Muscle of leg (tissue), 11 donors: ENCODE measurements around the gene CDH13. TPM values are rescaled to one million over a fixed set of nuclear protein-coding genes. Genes with fewer than 3 reads are reported as not detected.

Experiments
- DNase-seq: peaks from one replicate; pipeline ENCODE4 v3.0.0; 2013
- H3K27ac ChIP-seq: one replicate; pipeline ENCODE4 v1.5.1; 2013; ENCODE audit warnings: mild to moderate bottlenecking, low read length, control low read depth
- H3K27me3 ChIP-seq: one replicate; pipeline ENCODE4 v1.6.1; 2013; ENCODE audit warnings: low read length; ENCODE audit not compliant: control insufficient read depth, insufficient read depth
- H3K36me3 ChIP-seq: one replicate; pipeline ENCODE4 v1.6.1; 2013; ENCODE audit warnings: low read length; ENCODE audit not compliant: control insufficient read depth, insufficient read depth
- H3K4me1 ChIP-seq: one replicate; pipeline ENCODE4 v1.6.1; 2013; ENCODE audit warnings: low read length; ENCODE audit not compliant: control insufficient read depth, insufficient read depth
- H3K4me3 ChIP-seq: one replicate; pipeline ENCODE4 v1.5.1; 2013; ENCODE audit warnings: low read length, control low read depth
- H3K9me3 ChIP-seq: replicated peaks from 2 replicates; pipeline ENCODE4 v1.6.1; 2013; ENCODE audit warnings: low read depth, low read length; ENCODE audit not compliant: control insufficient read depth
- WGBS: methylation state at CpG from one replicate; pipeline ENCODE4 v1.1.5; 2013; ENCODE audit warnings: missing lambda C conversion rate; ENCODE audit not compliant: insufficient coverage; 5-methylcytosine and 5-hydroxymethylcytosine counted together
- polyA plus RNA-seq, 8 donors: library from polyadenylated mRNA; unstranded; fragments of 120-200 nt; gene quantifications; one replicate each; pipeline versions ENCODE4 v1.2.1 to v1.2.3, GENCODE V29; 2013; ENCODE audit warnings: inconsistent platforms in 1 of 8, low replicate concordance in 1 of 8; ENCODE audit not compliant: insufficient read length in 8 of 8, insufficient read depth in 1 of 8
- total RNA-seq: library from RNA; stranded (reverse); fragments of 120-200 nt; gene quantifications from one replicate; pipeline ENCODE4 v1.2.4, GENCODE V29; 2013

CDH13 gene
- total and polyA plus RNA-seq, 9 donors: 30.5 to 55.7 (median 47.9) TPM

DNA sequence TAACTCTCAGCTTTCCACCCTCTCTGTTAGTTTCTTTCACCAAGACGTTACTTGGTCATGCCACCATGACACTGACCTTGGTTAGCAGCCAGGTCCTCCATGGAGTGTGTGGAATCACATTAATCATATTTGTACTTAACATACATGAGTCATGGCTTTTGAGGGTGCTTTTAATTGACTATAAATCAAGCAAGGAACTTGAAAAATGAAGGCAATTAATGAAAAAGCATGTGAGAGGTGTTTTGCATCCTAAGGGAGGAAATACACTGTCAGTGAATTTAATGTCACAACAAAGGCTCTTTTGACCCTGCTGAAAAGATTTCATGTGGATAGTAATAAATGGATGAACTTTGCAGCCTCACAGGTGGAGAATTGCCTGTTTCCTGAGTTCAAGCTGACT lies 240.7 kb downstream of the CDH13 start:
- no peaks in the 10 kb centered on the region for H3K4me1 ChIP-seq
- no peak for DNase-seq
- H3K27me3 ChIP-seq: no peaks in the 10 kb centered on the region
- no CpG with 5 or more reads among the region's 1 CpG for WGBS
- no peak overlapping the region for H3K4me3 ChIP-seq
- peaks cover 17% of the 10 kb centered on the region for H3K9me3 ChIP-seq
- no peaks in the 10 kb centered on the region for H3K36me3 ChIP-seq
- H3K27ac ChIP-seq: no peak overlapping the region

DNA sequence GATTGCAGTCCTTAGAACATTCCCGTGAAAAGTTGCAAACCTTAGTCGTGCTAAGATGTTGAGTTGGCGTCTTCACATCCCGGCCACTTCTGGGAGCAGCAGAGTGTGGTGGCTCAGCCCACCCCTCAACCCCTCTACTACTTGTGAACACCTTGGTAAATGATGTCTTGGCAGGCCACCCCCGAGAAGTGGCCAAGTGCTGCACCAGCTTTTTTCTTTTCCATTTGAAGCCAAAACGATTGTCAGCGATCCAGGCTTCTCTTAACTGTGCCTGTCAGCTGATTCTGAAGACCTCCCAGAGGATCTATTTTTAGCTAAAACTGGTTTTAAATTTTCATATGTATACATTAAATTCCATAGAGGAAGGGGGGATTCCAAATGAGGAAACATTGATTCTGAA lies 247.5 kb downstream of the CDH13 start:
- no peak for DNase-seq
- H3K36me3 ChIP-seq: no peaks in the 10 kb centered on the region
- peaks cover 3% of the 10 kb centered on the region for H3K4me1 ChIP-seq
- peaks cover 8% of the 10 kb centered on the region for H3K9me3 ChIP-seq
- WGBS: 0% methylated on average over 1 of the region's 7 CpGs
- H3K27me3 ChIP-seq: no peaks in the 10 kb centered on the region
- no peak overlapping the region for H3K4me3 ChIP-seq
- no peak overlapping the region for H3K27ac ChIP-seq

DNA sequence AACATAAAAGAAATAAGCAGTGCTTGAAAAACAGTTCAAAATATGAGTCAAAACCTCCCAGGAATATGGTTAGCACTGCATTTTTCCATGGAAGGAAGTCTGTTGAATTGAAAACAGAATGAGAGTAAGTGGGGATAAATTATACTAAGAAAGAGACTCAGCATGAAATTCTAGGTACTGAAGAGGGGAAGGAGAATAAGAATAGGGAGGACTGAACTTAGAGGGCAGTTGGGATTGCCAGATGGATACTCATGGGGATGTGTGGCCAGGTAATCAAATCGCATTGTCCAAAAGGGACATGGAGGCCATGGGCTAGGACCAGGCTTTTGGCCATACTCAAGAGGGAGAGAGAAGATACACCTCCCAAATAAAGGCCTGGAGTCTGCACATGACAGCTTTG lies 247.9 kb downstream of the CDH13 start:
- no CpG with 5 or more reads among the region's 1 CpG for WGBS
- peak; percentile 38 for DNase-seq
- no peak overlapping the region for H3K27ac ChIP-seq

DNA sequence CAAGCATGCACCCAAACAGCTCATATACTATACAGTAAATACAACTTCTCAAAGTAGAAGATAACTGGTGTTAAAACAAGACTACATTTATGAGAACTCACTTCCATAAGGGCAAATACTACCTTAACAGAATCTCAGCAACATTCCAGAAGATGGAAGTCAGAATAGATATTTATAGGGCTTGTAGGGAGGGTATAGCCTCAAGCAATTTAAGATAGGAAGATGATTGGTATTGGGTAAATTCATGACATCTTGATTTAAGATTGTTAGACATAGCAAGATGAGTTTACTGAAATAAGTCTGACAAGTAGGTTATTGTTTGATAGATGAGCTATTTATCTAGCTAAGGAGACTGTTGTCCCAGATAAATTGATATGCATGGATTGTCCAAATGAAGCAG lies 250.2 kb downstream of the CDH13 start:
- no peaks in the 10 kb centered on the region for H3K9me3 ChIP-seq
- no peak for DNase-seq
- H3K4me3 ChIP-seq: no peak overlapping the region
- H3K4me1 ChIP-seq: peaks cover 3% of the 10 kb centered on the region
- H3K36me3 ChIP-seq: no peaks in the 10 kb centered on the region
- H3K27me3 ChIP-seq: no peaks in the 10 kb centered on the region
- no peak overlapping the region for H3K27ac ChIP-seq

More for the DNA sequence above, 247.9 kb downstream of the CDH13 start:
- Histone ChIP-seq H3K27me3 (no peaks in the 10 kb centered on the region), H3K4me3 (no peak overlapping the region), H3K9me3 (peaks cover 8% of the 10 kb centered on the region), H3K4me1 (peaks cover 3% of the 10 kb centered on the region), H3K36me3 (no peaks in the 10 kb centered on the region)

DNA sequence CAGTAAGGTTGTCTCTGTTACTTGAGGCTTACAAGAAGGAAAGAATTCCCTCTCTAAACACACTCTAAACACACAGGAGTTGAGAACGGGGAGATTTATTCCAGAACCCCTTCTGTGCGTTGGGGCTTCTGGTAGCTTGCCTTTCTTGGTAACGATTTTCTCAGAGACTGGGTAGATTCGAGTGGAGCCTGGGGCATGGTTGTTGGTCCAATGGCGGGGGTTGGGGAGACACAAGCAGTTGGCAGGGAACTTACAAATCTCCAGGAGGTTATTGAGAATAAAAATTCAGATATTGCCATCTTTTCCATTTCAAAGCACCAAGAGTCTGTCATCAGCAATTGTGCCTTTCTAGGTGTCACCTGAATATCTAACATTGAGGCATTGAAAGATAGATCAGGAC lies 251.7 kb downstream of the CDH13 start:
- WGBS: no CpG with 5 or more reads among the region's 5 CpGs
- DNase-seq: no peak
- Histone ChIP-seq H3K4me3 (no peak overlapping the region), H3K9me3 (no peaks in the 10 kb centered on the region), H3K4me1 (peaks cover 5% of the 10 kb centered on the region), H3K36me3 (no peaks in the 10 kb centered on the region), H3K27me3 (no peaks in the 10 kb centered on the region), H3K27ac (no peak overlapping the region)

DNA sequence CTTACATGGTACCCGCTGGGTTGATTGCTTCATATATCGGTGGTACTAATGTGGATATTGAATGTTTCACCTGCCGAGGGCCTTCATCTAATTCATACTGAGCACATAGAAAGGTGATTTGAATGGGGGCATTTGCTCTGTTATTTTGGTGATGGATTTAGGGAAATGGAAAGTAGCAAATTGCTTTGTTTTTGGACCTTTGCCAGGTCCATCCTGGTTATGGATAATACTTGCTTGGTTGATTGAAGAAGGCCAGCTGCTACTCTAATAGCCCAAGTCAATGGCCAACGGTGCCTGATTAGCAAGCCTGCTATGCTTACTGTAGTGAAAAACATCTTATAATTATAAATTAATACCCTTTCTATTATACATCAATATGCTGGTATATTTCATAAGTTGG lies 253.6 kb downstream of the CDH13 start:
- Histone ChIP-seq H3K4me3 (no peak overlapping the region), H3K9me3 (no peaks in the 10 kb centered on the region), H3K27ac (no peak overlapping the region), H3K36me3 (no peaks in the 10 kb centered on the region), H3K4me1 (peaks cover 2% of the 10 kb centered on the region), H3K27me3 (no peaks in the 10 kb centered on the region)
- no CpG with 5 or more reads among the region's 4 CpGs for WGBS
- no peak for DNase-seq

DNA sequence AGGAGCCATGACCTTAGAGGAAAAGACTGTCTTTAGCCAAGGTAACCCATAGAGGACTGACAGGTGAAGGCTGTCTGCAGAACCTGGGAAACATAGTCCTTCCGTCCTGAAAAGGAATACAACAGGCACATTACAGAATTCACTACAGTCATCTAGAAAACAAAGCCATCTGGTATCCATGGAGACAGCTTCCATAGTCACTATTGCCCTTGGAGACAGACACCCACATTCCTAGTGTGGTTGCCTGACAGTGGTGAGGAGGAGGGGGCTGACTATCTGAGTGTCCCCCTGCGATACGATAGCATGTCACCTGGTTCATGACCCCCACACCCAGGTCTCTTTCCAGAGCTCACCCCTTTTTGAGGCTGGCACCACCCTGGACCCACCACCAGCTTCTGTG lies 254.7 kb downstream of the CDH13 start:
- H3K36me3 ChIP-seq: no peaks in the 10 kb centered on the region
- no peaks in the 10 kb centered on the region for H3K27me3 ChIP-seq
- WGBS: no CpG with 5 or more reads among the region's 3 CpGs
- H3K4me3 ChIP-seq: no peak overlapping the region
- no peak for DNase-seq
- H3K4me1 ChIP-seq: peaks cover 2% of the 10 kb centered on the region
- no peak overlapping the region for H3K27ac ChIP-seq
- H3K9me3 ChIP-seq: no peaks in the 10 kb centered on the region

DNA sequence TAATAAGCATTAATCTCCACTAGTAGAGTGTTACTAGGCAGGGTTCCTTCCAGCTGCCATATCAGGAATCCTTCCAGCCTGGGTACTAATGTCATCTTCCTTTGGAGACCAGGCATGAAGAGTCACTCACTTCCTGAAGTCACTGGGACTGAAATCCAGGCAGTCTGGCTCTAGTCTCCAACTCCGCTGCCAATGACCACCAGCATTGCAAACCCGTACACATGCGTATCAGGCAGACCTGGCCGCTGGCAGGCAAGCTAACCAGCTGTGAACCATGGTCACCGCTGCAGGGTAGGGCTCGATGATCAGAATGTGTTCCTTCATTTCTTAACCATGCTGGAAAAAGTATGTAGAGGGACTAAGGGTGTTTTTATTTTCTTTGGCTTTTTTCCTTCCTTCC lies 255.5 kb downstream of the CDH13 start:
- 82% methylated on average over 3 of the region's 6 CpGs for WGBS
- peak; percentile 16 for DNase-seq
- no peak overlapping the region for H3K27ac ChIP-seq

DNA sequence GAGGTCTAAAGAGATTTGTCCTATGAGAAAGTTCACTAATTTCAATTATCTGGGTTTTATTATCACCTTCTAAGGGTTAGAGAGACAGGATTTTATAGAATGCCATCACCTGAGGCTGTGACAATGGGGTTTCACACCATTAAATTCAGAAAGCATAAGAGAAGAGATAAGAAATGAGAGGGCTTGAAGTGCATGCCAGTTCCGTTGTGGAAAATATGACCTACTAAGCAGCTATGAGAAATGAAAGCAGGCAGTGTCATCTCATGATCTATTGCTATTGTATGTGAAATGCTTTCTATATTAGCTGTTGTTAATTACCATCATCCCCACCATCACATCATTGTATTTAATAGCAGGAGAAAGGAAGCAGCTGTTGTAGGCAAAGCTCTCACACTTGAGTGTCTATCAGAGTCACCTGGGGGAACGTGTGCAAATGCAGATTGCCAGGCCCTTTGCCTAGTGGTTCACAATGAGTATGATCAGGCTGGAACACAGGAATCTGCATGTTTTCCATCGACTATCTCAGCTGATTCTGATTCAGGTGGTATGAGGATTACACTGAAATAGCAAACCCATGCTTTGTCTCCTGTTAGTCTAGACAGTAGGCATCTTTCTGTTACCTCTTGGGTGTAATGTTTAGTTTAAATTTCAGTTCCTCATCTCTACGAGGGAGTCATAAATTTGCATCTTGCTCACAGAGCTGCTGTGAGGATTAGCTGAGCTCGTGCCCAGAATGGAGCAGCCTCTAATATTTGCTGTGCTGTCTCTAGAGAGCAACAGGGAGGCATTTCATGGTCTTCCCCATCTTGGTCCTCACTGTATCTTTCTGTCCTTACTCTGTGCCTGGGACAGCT lies 256.4 kb downstream of the CDH13 start:
- H3K9me3 ChIP-seq: no peaks in the 10 kb centered on the region
- no peak overlapping the region for H3K27ac ChIP-seq
- no peak for DNase-seq
- H3K4me1 ChIP-seq: peaks cover 8% of the 10 kb centered on the region
- H3K36me3 ChIP-seq: no peaks in the 10 kb centered on the region
- H3K4me3 ChIP-seq: no peak overlapping the region
- WGBS: 38% methylated on average over 2 of the region's 5 CpGs
- H3K27me3 ChIP-seq: no peaks in the 10 kb centered on the region

More for the DNA sequence above, 255.5 kb downstream of the CDH13 start:
- Histone ChIP-seq H3K4me1 (peaks cover 2% of the 10 kb centered on the region), H3K4me3 (no peak overlapping the region), H3K27me3 (no peaks in the 10 kb centered on the region), H3K9me3 (no peaks in the 10 kb centered on the region), H3K36me3 (no peaks in the 10 kb centered on the region)

DNA sequence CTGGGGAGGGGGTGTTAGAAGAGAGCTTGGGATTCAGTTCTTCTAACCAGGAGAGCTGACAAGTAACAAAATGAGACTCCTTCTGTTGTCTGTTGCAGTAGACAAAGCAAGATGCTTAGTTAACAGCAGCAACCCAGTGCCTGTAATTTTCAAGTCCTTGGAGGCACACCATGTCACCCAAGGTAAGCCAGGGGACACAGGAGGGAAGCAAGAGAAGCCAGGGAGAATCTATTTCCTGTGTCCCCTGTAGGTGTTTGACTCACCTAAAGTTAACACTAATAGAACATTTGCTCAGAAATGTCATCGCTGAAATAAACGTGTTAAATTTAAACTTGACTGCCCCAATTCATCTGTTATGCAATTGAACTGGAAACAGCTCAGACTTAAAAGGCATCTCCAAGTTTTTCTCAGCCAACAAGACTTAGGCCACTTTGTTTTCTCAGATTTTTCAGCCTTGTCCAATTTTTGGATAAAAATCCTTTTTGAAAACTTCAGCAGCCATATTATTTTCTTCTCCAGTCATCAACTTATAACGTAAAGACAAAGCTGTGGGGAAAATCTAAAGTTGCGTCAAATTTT lies 257.6 kb downstream of the CDH13 start:
- Histone ChIP-seq H3K36me3 (no peaks in the 10 kb centered on the region), H3K27ac (no peak overlapping the region), H3K4me3 (no peak overlapping the region), H3K9me3 (no peaks in the 10 kb centered on the region), H3K4me1 (peaks cover 14% of the 10 kb centered on the region), H3K27me3 (no peaks in the 10 kb centered on the region)
- WGBS: no CpG with 5 or more reads among the region's 4 CpGs
- DNase-seq: no peak
